OCI-LY1 (cell line): Measurements from ENCODE around the gene MED22.

Source experiments
- EZH2 ChIP-seq: fragments of 200-600 bp; sonication (generic), shearing (Covaris generic); IDR thresholded peaks from 2 replicates; pipeline ENCODE4 v1.8.0; 2017; ENCODE audit warnings: borderline replicate concordance, mixed run types, mild to moderate bottlenecking, antibody characterized with exemption, low read length, moderate library complexity, mixed read lengths
- TF ChIP-seq, protein P1 (sequence below): fragments of 200-600 bp; sonication (generic), shearing (Covaris generic); IDR thresholded peaks from 2 replicates; pipeline ENCODE4 v1.5.1; 2017; ENCODE audit warnings: mild to moderate bottlenecking, antibody characterized with exemption, low read length, moderate library complexity, mixed read lengths

DNA sequence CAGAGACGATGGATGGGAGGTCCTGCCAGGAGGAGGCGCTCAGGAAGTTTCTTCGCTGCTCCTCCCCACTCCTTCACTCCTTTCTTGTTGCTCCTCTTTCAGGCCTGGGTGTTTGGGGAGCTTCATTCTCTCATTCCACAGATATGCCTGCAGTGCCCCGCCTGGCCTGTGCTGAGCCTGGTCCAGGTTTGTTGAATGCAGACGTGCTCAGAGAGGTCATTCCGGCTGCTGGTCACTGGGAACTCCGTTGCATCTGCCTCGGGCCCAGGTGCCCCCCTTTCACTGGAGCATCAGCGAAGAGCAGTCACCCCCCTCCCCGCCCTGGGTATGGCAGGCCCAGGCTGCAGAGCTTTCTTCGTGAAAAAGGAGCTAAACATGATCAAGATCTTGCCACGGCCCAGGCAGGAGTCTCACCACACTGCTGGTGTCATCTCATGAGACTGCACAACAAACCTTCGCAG is 27.5 kb downstream of the MED22 start:
- TF ChIP-seq, protein P1, sequence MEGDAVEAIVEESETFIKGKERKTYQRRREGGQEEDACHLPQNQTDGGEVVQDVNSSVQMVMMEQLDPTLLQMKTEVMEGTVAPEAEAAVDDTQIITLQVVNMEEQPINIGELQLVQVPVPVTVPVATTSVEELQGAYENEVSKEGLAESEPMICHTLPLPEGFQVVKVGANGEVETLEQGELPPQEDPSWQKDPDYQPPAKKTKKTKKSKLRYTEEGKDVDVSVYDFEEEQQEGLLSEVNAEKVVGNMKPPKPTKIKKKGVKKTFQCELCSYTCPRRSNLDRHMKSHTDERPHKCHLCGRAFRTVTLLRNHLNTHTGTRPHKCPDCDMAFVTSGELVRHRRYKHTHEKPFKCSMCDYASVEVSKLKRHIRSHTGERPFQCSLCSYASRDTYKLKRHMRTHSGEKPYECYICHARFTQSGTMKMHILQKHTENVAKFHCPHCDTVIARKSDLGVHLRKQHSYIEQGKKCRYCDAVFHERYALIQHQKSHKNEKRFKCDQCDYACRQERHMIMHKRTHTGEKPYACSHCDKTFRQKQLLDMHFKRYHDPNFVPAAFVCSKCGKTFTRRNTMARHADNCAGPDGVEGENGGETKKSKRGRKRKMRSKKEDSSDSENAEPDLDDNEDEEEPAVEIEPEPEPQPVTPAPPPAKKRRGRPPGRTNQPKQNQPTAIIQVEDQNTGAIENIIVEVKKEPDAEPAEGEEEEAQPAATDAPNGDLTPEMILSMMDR = no peak
- no peak for TF ChIP-seq EZH2
